LHCN-M2 (cell line): ENCODE results near the gene ELOVL3. TPM values are rescaled to one million over a fixed set of nuclear protein-coding genes. Genes with fewer than 3 reads are reported as not detected.

Source experiments
- DNase-seq: peaks from one replicate; pipeline ENCODE4 v3.0.0-alpha.2; 2012; ENCODE audit warnings: low read depth
- total RNA-seq: library from RNA; depleted of rRNA; stranded (reverse); fragments of >200 nt; gene quantifications from 2 replicates; pipeline ENCODE4 v1.2.3, GENCODE V29; 2014

The ELOVL3 gene
- total RNA-seq, 1 experiment from 2014 or later, result 6.4 TPM

DNA sequence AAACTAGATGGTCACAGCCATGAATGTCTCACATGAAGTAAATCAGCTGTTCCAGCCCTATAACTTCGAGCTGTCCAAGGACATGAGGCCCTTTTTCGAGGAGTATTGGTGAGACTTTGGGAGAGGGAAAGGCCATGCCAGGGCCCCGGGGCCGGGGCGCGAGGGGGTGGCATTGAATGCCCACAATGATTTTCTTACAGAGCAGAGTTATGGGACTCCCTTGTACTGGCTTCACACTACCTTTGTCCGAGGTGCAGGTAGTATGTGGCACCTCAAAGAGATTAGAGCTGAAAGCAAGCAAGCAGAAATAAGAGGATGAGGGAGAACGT is 407 bp downstream of the ELOVL3 start:
- DNase-seq, result no peak

DNA sequence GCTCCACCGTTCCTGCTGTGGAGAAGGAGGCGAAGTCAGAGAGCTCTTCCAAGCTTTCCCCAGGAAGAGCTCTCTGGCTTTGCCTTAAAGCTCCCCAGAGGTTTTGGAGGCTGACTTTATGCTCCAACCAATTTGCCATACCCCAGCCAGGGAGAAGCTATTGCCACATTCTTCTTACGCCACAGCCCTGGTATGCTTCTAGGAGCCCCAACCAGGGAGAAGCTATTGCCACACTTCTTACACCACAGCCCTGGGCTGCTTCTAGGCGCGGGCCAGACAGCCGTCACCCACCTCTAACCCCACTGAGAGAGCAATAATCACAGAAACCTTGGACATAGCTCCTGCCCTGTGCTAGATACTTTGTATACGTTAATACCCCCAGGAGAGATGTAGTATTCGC is 951 bp downstream of the ELOVL3 start:
- peak; percentile 83 for DNase-seq

DNA sequence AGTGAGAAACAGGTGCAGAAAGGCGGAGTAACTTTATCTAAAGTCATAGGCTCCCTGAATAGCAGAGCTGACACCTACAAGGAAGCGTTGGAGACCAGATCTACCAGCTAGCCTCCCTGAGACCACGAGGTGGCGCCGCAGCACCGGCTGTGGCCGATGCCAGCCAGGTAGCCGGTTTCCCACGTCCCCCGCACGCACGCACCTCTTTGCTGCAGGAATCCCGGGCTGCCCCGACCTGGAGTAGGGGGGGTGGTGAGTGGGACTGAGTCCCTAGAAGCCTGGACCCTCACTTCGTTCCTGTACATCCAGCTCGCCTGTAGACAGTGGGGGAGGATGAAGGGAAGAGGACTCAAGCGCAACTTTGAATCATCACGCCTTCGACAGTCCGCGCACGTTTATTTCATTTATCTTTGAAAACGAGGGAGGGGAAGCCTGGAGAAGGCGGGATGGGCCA is 3.7 kb downstream of the ELOVL3 start:
- peak; percentile 58 for DNase-seq

DNA sequence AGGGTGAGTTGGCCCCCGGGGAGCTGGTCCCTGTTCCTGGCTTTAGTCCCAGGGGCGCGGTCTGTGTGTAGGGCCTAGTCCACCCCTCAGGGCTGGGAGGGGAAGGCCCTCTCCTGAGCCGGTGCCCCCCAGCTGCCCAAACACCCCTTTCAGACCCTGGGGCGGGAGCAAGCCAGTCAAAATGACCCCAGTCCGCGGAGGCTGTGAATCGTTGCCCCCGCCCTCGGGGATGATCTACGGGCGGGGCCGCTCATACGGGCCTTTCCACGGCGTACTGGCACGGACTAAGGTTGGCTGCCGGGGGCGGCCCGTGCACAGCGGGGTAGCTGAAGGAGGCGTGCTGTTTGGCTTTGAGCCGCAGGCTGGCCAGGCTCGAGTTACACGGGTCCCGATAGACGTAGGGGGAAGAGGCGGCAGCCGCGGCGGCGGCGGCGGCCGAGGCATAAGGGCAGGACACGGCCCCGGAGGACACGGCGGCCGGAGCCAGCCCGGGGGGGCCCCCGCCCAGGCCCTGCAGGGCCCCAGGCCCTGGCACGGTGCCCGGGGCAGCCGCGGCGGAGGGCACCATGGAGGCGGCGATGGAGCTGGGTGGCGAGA is 4.3 kb downstream of the ELOVL3 start:
- peak; percentile 44 for DNase-seq

DNA sequence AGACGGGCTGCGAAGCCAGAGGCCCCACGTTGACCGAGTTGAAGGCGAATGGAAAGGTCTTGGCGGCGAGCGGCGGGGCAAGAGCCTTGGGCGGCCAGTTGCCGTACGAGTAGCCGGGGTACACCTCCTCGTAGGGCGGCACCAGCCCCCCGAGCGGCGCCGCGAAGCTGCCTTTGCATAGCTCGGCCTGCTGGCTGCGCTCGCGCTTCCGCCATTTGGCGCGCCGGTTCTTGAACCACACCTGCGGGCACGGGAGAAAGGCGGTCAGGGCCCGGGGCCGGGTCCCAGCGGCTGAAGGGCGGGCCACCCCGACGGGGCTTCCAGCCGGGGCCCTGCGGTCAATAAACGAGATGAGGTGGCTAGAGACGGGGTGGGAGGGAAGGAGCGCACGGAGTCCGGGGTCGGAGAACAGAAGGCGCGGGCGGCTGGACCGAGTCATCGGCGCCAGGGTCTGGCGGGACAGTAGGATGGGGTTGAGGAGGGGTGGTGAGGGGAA is 4.8 kb downstream of the ELOVL3 start:
- no peak for DNase-seq

DNA sequence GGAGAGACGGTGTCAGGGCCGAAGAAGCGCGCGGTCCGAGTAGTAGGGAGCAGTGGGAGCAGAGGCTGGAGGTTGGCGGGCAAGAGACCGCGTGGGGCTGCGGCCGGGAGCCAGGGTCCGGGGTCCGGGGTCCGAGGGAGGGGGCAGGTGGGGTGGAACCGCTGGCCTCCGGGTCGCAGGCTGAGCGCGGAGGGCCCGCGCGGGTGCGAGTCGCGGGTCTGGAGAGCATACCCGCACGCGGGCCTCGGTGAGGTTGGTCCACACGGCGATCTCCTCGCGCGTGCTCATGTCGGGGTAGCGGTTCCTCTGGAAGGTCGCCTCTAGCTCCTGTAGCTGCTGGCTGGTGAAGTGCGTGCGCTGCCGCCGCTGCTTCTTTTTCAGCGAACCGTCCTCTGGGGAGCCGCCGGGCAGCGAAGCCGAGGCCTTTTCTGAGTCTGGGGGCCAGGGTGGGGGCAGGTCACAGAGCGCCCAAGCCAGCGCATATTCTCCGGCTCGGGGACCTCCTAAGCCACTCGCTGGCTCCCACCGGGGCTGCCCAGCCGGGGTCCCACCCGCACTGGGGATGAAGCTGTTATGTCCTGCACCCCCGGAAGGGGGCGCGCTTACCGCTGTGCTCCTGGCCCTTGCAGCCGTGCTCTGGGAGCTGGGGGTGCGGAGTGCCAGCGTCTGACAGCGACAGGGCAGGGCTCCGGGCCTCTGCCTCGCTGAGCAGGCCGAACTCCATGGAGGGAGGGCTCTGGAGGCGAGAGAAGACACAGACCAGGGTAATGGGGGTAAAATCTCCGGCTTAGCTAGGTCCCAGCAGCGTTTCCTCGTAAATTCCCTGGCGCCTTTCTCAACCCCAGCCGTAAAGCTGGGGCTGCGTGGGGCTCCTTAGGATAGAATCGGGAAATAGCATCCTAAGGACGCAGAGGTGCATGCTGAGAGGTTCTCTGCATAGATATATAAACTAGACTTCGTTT is 5.5 kb downstream of the ELOVL3 start:
- DNase-seq, result no peak

DNA sequence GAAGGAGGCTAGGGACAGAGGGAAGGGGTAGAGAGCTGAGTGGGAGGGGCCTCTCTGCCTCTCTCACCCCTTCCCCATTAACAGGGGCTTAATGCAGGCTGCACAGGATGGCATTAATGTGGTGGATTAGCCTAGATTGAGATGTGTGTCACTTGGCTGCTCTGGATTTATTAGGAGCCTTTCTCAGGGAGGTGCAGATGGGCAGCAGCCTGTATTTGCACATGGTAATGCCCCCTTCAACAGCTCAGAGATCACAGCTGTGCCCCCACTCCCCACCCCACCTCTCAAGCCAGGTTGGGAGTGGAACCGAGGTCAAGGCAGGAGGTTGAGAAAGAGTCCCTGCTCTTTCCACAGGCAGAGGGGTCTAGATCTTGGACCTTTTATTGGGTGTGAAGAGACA is 7.9 kb downstream of the ELOVL3 start:
- DNase-seq, result no peak

DNA sequence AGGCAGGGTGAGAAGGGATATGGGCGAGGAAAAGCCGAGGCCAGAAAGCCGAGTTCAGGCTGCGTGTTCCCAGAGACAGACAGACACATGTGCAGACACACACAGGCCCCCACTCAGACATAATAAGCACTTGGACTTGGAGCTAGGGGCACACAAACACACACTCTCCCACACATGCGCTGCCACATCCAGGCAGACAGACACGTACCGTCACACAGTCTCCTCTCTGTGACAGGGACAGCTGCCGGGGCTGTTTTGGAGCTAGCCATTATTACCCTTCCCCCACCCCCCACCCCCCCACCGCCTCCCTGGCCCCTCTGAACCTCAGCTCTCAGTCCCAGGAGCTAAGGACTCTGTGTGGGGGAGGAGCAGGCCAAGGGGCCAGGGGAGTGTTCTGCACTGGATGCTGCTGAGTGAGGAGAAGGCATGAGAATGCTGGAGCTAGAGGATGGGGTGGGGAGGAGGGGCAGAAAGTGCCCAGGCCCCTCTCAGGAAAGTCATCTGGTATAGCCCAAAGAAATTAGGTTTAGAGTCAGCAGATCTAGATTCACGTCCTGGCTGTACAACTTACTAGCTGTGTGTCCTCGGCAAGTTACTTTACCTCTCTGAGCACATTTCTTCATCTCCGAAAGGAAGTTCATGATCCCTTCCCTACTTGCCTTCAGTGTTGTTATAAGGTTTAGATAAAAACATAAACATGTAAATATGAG is 8.9 kb downstream of the ELOVL3 start:
- peak; percentile 27 for DNase-seq

DNA sequence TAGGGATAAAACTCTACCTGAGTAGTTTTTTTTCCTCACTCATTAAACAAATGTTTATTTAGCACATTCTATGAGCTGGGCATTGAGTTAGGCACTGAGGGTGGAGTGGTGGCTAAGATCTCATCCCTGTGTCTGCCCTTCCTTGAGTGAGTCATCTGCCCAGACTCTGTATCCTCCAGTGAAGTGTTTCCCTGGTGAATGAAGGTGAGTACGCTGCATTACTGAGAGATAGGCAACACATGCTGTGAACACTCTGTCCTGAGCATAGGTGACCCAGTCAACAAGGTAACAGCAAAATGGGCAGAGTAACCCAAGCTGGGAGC is 9.5 kb downstream of the ELOVL3 start:
- peak; percentile 48 for DNase-seq

DNA sequence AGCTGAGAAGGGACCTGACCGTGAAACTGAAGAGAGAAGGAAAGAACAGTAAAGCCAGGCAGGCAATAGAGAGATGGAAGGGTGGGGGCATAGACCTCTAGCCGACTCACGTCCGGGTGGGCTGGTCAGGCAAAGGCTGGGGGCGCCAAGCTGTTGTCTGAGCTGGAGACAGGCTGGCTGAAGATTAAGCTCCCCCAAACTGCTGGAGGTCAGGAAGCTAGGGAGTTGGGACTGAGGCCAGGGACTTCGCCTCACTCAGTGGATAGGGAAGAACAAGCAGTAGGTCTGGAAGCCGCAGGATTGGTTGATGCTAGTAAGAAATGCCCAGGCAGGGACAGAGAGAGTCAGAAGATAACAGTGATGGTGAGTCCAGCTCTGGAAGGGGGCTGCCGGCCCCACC is 9.9 kb downstream of the ELOVL3 start:
- DNase-seq, result no peak

DNA sequence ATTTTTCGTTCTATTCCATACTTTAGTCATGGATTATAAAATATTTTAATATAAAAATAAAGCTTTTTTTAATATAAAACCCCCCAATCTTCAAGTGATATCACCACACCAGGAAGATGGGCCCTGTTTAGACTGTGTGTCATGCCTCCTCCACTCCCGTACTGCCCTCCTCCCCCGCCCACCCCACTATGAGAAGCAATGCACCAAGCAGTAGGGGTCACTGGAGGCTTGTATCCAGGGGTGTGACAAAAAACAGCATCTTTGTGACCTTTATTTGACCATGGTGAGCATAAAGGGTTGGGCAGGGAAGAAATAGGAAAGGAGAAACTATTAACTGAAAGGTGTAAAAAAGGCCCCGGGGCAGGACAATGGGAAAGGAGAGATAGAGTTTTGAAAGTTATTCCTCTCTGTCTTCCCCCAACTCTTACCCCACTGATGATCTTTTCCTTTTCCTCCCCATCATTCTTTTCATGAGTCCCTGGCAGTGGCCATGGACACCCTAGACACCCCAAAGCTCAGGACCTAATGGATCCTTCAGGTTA is 11.7 kb downstream of the ELOVL3 start:
- DNase-seq, result peak; percentile 40

DNA sequence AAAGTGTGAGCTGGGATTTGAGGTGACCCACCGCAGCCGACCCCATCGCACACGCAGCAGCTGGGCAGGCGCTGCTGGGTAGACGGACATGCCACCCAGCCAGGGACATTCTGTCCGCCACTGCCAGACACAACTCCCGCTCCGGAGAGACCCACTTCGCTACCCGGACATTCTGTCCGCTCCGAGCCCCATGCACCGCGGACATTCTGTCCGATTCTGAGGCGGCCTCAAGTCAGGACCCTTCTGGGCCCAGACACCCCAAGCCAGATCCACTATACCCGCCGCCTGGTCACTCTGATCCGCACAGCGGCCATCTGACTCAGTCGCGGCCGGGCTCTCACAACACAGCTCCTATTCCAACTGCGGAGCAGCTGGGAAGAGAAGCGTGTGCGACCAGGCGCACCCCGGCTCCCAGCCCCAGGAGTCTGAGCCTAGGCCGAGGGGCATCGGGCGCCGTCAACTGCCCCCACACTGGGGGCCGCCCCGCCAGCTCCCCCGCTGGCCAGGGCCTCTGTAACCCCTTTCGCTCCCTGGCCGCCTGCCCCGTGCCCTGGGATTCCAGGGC is 14.4 kb downstream of the ELOVL3 start:
- DNase-seq, result peak; percentile 37

DNA sequence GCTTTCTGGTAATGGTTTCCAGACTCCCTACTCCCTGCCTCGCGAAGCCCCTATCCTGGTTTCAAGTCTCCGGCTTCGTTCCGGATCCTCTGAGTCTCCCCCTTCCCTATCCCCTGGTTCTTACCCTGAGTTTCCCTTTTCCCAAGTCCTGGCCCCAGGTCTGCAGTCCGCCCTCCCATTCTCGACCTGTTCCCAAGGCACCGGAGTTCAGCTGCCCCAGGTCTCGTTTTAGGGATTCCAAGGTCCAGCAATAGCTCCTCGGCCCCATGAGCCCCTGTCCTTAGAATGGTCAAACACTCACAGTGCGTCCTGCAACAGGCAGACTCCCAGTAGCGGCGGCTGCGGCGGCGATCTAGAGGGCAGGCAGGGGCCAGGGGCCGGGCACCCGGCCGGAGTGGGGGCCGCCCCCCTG is 14.9 kb downstream of the ELOVL3 start:
- DNase-seq, result no peak

DNA sequence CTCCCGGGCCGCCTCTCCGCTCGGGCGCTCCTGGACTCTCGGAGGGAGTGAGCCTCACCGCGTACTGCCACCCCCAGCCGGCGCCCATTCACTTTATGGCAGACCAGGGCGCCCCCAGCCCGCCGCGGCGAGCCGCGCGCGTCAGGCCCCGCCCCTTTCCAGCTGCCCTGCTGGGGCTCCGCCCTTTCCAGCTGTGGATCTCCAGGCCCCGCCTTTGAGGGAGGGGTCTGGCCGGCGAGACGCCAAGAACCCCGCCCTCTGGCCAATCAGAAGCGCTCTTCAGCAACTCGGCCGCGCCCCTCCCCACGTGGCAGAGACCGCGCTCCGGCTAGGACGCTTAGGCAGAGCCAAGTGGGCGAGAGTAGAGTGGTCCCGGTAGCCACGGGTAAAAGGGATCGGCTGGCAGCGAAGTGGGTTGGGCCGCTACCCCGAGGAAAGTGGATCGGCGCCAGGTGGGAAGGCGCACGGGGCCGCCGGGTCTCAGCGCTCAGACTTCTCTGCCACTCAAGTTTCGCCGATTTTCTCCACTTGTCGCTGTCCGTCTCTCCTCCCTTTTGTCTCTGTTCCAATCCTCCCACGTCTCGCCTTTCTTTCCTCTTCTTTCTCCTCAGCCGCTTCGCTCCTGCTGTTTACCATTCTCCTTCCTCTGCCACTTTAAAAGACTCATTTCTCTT is 15.5 kb downstream of the ELOVL3 start, which contains the start of gene PITX3:
Gene PITX3, minus strand, starts transcription at position 69 of the 674 bp plus-strand sequence. CDS start 9,432 bp downstream, outside the sequence.
- DNase-seq, result peak; percentile 90

DNA sequence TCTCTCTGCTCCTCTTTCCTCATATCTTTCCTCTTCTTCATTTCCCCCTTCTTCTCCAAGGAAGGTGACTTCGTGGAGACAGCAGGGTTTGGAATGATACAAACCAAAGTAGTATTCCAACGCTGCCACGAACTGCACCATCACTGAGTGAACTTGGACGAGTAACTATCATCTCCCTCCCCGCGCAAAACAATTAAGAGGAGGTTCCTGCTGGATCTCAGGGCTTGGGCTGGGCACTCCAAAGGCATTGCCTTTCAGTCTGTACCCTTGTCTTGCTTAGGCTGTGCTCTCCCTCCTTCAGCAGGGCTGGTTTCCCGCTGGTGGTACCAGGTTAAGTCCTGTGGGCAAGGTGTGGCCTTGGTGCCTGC is 16.0 kb downstream of the ELOVL3 start:
- DNase-seq, result no peak

DNA sequence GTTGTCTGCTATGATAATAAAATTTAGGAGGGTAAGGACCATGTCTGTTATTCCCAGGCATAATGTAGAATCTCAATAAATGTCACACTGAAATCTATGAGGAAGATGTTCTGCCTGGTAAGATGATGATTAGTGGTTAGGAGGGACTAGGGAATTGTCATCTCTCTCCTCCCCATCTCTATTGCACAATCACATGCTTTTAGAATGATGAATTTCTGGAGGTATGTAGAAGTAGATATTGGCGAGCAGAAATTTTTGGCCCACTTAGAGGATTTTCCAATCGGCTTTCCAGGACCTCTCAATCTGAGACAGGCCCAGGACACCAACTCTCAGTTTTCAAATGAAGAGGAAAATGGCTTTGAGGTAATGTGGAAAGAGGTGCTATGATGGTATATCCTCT is 17.2 kb downstream of the ELOVL3 start:
- peak; percentile 81 for DNase-seq

DNA sequence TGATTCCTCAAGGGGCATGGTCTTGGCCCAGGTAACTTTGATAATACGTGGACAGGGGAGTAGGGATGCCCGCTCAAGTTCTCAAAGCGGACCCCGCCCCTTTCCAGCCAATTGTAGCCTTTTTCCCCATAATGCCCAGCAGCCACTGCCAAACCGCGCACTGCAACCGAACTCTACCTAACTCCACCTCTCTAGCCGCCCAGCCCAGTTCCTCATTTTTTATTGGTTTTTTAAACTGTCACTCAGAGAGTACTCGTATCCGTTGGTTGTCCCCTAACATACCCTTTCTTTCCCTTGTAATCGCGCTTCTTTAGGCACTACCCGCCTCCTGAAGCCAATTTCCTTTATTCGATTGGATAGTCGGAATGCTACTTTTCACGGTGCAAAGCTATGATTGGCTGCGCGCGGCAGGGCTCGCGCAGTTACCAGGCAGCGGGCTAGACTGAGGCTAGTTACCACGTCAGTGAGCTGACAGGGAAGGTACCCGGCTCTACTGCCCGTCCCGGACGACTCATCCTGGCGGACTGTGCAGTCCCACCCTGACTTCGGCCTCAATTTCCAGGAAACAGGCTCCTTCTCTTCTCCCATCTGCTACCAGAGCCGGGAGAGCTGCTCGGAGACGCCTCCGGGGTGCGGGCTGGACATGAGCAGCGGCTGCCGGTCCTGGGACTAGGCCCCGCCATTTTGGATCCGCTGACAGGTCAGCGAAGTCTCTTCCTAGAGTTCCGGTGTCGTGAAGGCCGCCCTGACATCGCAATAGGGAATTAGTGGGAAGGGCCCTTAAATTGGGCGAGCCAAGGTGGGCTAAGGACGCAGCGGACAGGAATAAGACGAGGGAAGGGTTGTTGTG is 19.2 kb downstream of the ELOVL3 start, which contains the start of gene GBF1:
Gene GBF1, plus strand, starts transcription at position 451 of the 850 bp plus-strand sequence. CDS start 13,407 bp downstream, outside the sequence.
- DNase-seq, result peak; percentile 100

DNA sequence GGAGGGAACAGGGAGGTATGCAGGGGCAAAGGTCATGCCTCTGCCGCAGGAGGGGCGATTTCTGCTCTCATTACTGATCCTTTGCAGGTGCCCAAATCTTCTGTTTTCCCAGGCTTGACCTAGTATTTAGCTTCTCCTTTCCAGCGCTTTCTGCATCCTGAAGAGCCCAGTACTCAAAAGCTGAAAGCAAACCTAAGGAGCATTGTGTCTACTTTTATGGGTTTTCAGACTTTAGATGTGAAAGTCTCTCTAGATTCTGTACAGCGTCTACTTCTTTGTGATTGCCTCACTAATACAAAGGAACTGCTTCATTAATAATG is 19.8 kb downstream of the ELOVL3 start:
- DNase-seq, result no peak

DNA sequence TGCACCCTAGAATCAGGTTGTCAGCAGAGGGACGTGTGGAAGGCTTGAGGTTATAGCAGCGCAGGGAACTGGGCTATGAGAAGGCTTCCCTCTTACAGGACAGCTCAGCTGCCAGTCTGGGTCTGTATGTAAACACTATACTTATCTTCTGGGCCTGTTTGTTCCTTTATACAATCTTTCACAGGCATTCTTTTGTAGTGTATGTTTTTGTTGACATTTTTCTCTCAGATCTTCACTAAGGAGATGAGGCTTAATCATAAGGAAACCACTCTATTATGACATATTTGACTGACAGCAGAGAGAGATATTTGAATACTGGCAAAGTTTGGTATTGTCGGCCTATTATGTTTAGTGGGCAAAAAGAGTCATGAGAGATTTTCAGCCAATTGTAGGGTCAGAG is 20.2 kb downstream of the ELOVL3 start:
- DNase-seq, result no peak

DNA sequence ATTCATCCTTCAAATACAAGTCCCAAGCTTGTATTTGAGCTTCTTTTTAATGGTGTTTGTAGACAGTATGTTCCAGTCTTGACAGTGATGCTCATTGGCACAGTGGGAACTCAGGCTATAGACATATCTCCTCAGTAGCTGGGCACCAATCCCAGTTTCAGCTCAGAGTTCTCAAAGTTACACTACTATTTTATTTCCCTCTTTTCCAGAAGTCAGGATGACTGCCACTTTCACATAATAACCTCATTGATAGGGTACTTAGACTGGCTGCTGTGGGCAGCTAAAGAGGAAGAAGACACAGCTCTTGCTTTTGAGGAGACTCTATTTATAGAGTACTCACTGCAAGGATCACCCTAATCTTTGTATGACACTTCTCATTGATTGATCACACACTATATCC is 21.6 kb downstream of the ELOVL3 start:
- no peak for DNase-seq
